ENCODE results near the gene MAMLD1.

Gene MAMLD1

GRCh38 chrX:150473371-150473770 is 110.3 kb downstream of the MAMLD1 start:
- Histone ChIP-seq H3K4me1 (ENCODE audit: low read depth, poor library complexity, severe bottlenecking) (peaks cover 8% of the 10 kb centered on the region), H3K4me3 (IDR thresholded peaks at IDR 0.05; ENCODE audit: insufficient read depth, low read depth, low read length) (no peak overlapping the region), H4K20me1 (ENCODE audit: insufficient read depth) (no peaks in the 10 kb centered on the region), H3K9ac (no peak overlapping the region), H2AFZ (ENCODE audit: low read depth) (no peak overlapping the region), H3K27me3 (ENCODE audit: insufficient read depth, low read depth) (no peaks in the 10 kb centered on the region), H3K36me3 (ENCODE audit: insufficient read depth) (no peaks in the 10 kb centered on the region), H3K27ac (no peak overlapping the region), H3K79me2 (ENCODE audit: insufficient read depth, low read depth) (no peaks in the 10 kb centered on the region), H3K4me2 (no peak overlapping the region)
- no peak for TF ChIP-seq CTCF (conservative IDR thresholded peaks at IDR 0.05; ENCODE audit: low read depth, low read length)

- Histone ChIP-seq H3K4me1 (ENCODE audit: low read depth, poor library complexity, severe bottlenecking) (peaks cover 20% of the 10 kb centered on the region), H2AFZ (ENCODE audit: low read depth) (no peak overlapping the region), H4K20me1 (ENCODE audit: insufficient read depth) (no peaks in the 10 kb centered on the region), H3K27me3 (ENCODE audit: insufficient read depth, low read depth) (no peaks in the 10 kb centered on the region), H3K4me3 (IDR thresholded peaks at IDR 0.05; ENCODE audit: insufficient read depth, low read depth, low read length) (no peak overlapping the region), H3K9ac (no peak overlapping the region), H3K36me3 (ENCODE audit: insufficient read depth) (no peaks in the 10 kb centered on the region), H3K4me2 (no peak overlapping the region), H3K79me2 (ENCODE audit: insufficient read depth, low read depth) (no peaks in the 10 kb centered on the region), H3K27ac (no peak overlapping the region)
- no peak for TF ChIP-seq CTCF (conservative IDR thresholded peaks at IDR 0.05; ENCODE audit: low read depth, low read length)
Measured at GRCh38 chrX:150475461-150475860, 112.3 kb downstream of the MAMLD1 start.

GRCh38 chrX:150476164-150476699 is 113.1 kb downstream of the MAMLD1 start:
- no peaks in the 10 kb centered on the region for H3K79me2 ChIP-seq (ENCODE audit: insufficient read depth, low read depth)
- H3K27ac ChIP-seq = no peak overlapping the region
- no peak overlapping the region for H3K4me3 ChIP-seq (IDR thresholded peaks at IDR 0.05; ENCODE audit: insufficient read depth, low read depth, low read length)
- no peaks in the 10 kb centered on the region for H4K20me1 ChIP-seq (ENCODE audit: insufficient read depth)
- H2AFZ ChIP-seq (ENCODE audit: low read depth) = no peak overlapping the region
- H3K9ac ChIP-seq = no peak overlapping the region
- H3K27me3 ChIP-seq (ENCODE audit: insufficient read depth, low read depth) = no peaks in the 10 kb centered on the region
- TF ChIP-seq CTCF (conservative IDR thresholded peaks at IDR 0.05; ENCODE audit: low read depth, low read length) = no peak
- no peaks in the 10 kb centered on the region for H3K36me3 ChIP-seq (ENCODE audit: insufficient read depth)
- H3K4me2 ChIP-seq = no peak overlapping the region
- H3K4me1 ChIP-seq (ENCODE audit: low read depth, poor library complexity, severe bottlenecking) = peaks cover 20% of the 10 kb centered on the region

GRCh38 chrX:150477371-150477770 is 114.3 kb downstream of the MAMLD1 start:
- Histone ChIP-seq H3K27me3 (ENCODE audit: insufficient read depth, low read depth) (no peaks in the 10 kb centered on the region), H3K79me2 (ENCODE audit: insufficient read depth, low read depth) (no peaks in the 10 kb centered on the region), H3K9ac (no peak overlapping the region), H3K4me3 (IDR thresholded peaks at IDR 0.05; ENCODE audit: insufficient read depth, low read depth, low read length) (no peak overlapping the region), H3K36me3 (ENCODE audit: insufficient read depth) (no peaks in the 10 kb centered on the region), H3K4me1 (ENCODE audit: low read depth, poor library complexity, severe bottlenecking) (peaks cover 20% of the 10 kb centered on the region), H2AFZ (ENCODE audit: low read depth) (no peak overlapping the region), H3K4me2 (no peak overlapping the region), H4K20me1 (ENCODE audit: insufficient read depth) (no peaks in the 10 kb centered on the region), H3K27ac (no peak overlapping the region)
- no peak for TF ChIP-seq CTCF (conservative IDR thresholded peaks at IDR 0.05; ENCODE audit: low read depth, low read length)
